Kidney (tissue), 14 donors: ENCODE data around the gene CMSS1. TPM values are rescaled to one million over a fixed set of nuclear protein-coding genes. Genes with fewer than 3 reads are reported as not detected.

ENCODE experiments used
- DNase-seq, 5 donors: peaks; one replicate each; pipeline ENCODE4 v3.0.0-alpha.2; 2013 to 2020
- FAIRE-seq: peaks from 2 replicates; lab custom pipeline; 2012; peaks lifted over from hg19 to GRCh38; lab: Jason Lieb, UNC
- H3K27ac ChIP-seq, 2 donors: one replicate each; pipeline ENCODE4 v1.7.0; 2013; ENCODE audit warnings: low read depth in 2 of 2, low read length in 2 of 2, inconsistent platforms in 1 of 2
- H3K27me3 ChIP-seq: one replicate; pipeline ENCODE4 v1.7.1; 2013; ENCODE audit warnings: low read length, inconsistent platforms; ENCODE audit not compliant: control insufficient read depth, insufficient read depth
- H3K36me3 ChIP-seq, 3 donors: one replicate each; pipeline versions ENCODE4 v1.7.0 to v1.7.1; 2013; ENCODE audit warnings: low read length in 3 of 3, control low read depth in 1 of 3, inconsistent platforms in 1 of 3; ENCODE audit not compliant: insufficient read depth in 3 of 3, control insufficient read depth in 2 of 3
- H3K4me1 ChIP-seq, 3 donors: one replicate each; pipeline versions ENCODE4 v1.7.0 to v1.7.1; 2013; ENCODE audit warnings: low read length in 3 of 3, inconsistent platforms in 1 of 3, low read depth in 1 of 3; ENCODE audit not compliant: control insufficient read depth in 2 of 3, insufficient read depth in 2 of 3
- H3K4me3 ChIP-seq, 3 donors: one replicate each; pipeline versions ENCODE4 v1.7.0 to v1.8.1; 2013; ENCODE audit warnings: low read length in 3 of 3, control low read depth in 1 of 3, inconsistent platforms in 1 of 3
- H3K9ac ChIP-seq, 3 donors: one replicate each; pipeline versions ENCODE4 v1.7.0 to v1.7.1; 2013; ENCODE audit warnings: low read length in 3 of 3, control low read depth in 1 of 3, inconsistent platforms in 1 of 3
- H3K9me3 ChIP-seq, 3 donors: one replicate each; pipeline versions ENCODE4 v1.7.0 to v1.7.1; 2013; ENCODE audit warnings: low read length in 3 of 3, control low read depth in 1 of 3, inconsistent platforms in 1 of 3; ENCODE audit not compliant: control insufficient read depth in 2 of 3, insufficient read depth in 1 of 3
- intact Hi-C: fragments of 100-400 bp; cut with DNase I; formaldehyde crosslinking; loops from one replicate; pipeline ENCODE4 v1.11.1; 2022
- polyA plus RNA-seq: library from polyadenylated mRNA; stranded (reverse); fragments of 350-450 nt; fragmentation: Illumina TruSeq; extraction: RNeasy Lipid Tissue Mini Kit (QIAGEN cat#74804); gene quantifications from one replicate; pipeline ENCODE4 v1.2.3, GENCODE V29; 2014; ENCODE audit warnings: low read depth, low replicate concordance; ENCODE audit not compliant: insufficient read depth
- total RNA-seq: library from RNA; stranded (reverse); fragmentation: NEBNext Ultra II Directional; extraction: Animal tissue kit (Norgen Biotek cat#: 25700); gene quantifications from one replicate; pipeline ENCODE4 v1.2.1, GENCODE V29; 2021
- TF ChIP-seq, protein P1 (sequence below): IDR thresholded peaks from 3 replicates; pipeline ENCODE4 v1.5.1; 2012; ENCODE audit warnings: mild to moderate bottlenecking, moderate library complexity, borderline replicate concordance; ENCODE audit not compliant: insufficient read depth; ENCODE audit errors: extremely low read depth
- donor health status: control.
- donor health status: control.
- donor health status: control.
- donor health status: control.
- donor health status: control.
- donor health status: DM: yes; HTN: yes; CAD: no.
- donor health status: Normal renal cell carcinoma (clear cell type).

The CMSS1 gene
- total and polyA plus RNA-seq, 2 donors from 2014 or later, result 26.4 to 27.0 TPM

DNA sequence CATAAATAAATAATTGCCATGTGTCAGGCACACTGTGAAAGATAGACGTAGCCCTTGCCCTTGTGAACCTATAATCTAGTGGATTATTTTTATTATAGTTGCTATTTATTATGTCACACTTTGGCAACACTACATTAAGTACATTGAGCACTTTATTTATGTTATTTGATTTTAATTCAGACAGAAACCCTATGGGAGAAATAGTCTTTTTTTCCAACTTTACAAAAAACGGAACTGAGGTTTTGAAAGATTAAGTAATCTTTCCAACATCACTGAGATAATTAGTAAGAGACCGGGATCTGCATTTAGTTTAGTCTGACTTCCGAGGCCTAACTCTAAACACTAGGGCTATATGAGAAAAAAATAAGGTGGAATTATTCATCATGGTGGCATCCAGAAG lies 299.4 kb downstream of the CMSS1 start:
- no peaks in the 10 kb centered on the region for H3K27me3 ChIP-seq
- no peak overlapping the region for H3K9ac ChIP-seq
- peaks cover 0 to 2% (median 0%) of the 10 kb centered on the region in 3 donors for H3K4me1 ChIP-seq
- intact Hi-C loops, result no loop called here
- no peaks in the 10 kb centered on the region for H3K9me3 ChIP-seq
- no peak overlapping the region for H3K4me3 ChIP-seq
- FAIRE-seq (no peak), DNase-seq (no peak)
- TF ChIP-seq, protein P1, sequence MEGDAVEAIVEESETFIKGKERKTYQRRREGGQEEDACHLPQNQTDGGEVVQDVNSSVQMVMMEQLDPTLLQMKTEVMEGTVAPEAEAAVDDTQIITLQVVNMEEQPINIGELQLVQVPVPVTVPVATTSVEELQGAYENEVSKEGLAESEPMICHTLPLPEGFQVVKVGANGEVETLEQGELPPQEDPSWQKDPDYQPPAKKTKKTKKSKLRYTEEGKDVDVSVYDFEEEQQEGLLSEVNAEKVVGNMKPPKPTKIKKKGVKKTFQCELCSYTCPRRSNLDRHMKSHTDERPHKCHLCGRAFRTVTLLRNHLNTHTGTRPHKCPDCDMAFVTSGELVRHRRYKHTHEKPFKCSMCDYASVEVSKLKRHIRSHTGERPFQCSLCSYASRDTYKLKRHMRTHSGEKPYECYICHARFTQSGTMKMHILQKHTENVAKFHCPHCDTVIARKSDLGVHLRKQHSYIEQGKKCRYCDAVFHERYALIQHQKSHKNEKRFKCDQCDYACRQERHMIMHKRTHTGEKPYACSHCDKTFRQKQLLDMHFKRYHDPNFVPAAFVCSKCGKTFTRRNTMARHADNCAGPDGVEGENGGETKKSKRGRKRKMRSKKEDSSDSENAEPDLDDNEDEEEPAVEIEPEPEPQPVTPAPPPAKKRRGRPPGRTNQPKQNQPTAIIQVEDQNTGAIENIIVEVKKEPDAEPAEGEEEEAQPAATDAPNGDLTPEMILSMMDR, result no peak
- no peak overlapping the region for H3K27ac ChIP-seq
- no peaks in the 10 kb centered on the region for H3K36me3 ChIP-seq

DNA sequence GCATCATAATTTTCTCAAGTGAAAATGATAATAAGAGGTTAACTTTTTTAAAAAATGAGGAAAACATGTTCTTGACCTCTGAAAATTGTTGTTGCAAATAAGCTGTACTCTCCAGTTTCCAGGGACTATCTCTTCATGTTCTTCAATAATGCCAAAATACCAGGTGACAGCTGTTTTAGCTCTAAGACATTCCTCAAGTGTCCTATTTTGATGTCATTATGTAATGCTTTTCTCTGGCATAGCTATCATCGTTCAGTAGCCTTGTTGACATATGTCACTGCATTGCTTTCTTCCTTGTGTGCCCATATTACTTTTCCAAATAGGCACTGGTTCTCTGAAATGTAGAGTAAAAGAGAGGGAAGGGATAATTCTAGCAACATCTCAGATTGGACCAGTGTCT lies 302.4 kb downstream of the CMSS1 start:
- no peaks in the 10 kb centered on the region for H3K9me3 ChIP-seq
- no peaks in the 10 kb centered on the region for H3K27me3 ChIP-seq
- no peak for FAIRE-seq
- TF ChIP-seq, protein P1, result no peak
- H3K27ac ChIP-seq, result no peak overlapping the region
- intact Hi-C loops, result no loop called here
- no peaks in the 10 kb centered on the region for H3K4me1 ChIP-seq
- DNase-seq, result no peak
- H3K36me3 ChIP-seq, result no peaks in the 10 kb centered on the region
- H3K9ac ChIP-seq, result no peak overlapping the region
- no peak overlapping the region for H3K4me3 ChIP-seq

DNA sequence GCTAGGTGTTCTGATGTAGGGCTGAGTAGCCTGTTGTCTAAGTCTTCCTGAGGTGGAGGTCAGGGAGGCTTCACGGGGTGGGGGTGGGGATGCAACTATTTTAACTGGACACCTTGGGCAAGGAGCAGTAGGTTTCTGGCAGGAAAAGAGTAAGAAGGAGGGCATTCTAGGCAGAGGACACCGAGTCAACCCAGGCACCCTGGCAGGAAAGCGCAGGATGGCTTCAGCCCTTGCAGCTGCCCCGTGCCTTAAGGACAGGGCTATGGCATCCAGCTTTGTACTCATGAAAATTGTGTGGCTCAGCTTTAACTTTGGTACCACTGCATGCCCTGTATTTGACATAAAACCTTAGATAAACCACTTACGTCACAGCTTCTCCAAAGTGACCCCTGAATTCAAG lies 303.0 kb downstream of the CMSS1 start:
- Histone ChIP-seq H3K9me3 (no peaks in the 10 kb centered on the region), H3K36me3 (no peaks in the 10 kb centered on the region), H3K4me3 (no peak overlapping the region), H3K27ac (no peak overlapping the region), H3K9ac (no peak overlapping the region), H3K4me1 (peaks cover 0 to 3% (median 0%) of the 10 kb centered on the region in 3 donors), H3K27me3 (no peaks in the 10 kb centered on the region)
- intact Hi-C loops, result no loop called here
- DNase-seq (no peak), FAIRE-seq (no peak)
- TF ChIP-seq, protein P1, result no peak

DNA sequence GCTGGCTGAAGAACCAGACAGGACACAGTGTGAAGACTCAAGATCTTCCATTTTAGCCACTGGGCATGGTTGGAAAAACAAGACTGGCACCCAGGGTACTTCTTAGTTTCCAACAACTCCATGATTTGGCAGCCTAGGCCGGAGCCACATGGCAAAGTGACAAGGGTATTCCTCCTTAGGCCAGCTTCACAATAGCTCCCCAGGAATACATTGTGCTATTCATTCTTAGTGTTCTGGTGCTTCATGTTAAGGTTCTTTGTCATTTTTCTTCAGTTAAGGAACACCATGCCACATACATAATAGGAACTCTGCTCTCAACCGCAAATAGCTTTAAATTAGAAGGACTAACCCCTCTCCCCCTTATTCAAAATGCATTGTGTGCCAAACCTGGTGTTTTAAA lies 304.7 kb downstream of the CMSS1 start:
- intact Hi-C loops, result no loop called here
- no peak overlapping the region for H3K9ac ChIP-seq
- H3K36me3 ChIP-seq, result no peaks in the 10 kb centered on the region
- H3K4me3 ChIP-seq, result no peak overlapping the region
- no peak overlapping the region for H3K27ac ChIP-seq
- FAIRE-seq (no peak), DNase-seq (no peak)
- no peaks in the 10 kb centered on the region for H3K9me3 ChIP-seq
- H3K4me1 ChIP-seq, result peaks cover 0 to 3% (median 0%) of the 10 kb centered on the region in 3 donors
- TF ChIP-seq, protein P1, result no peak
- H3K27me3 ChIP-seq, result no peaks in the 10 kb centered on the region
